Stimulated activated CD8-positive, alpha-beta memory T cell treated with anti-CD3 and anti-CD28 coated beads, Interleukin-4, amount 100 ng/mL, for 1 hour (primary cell): ENCODE data around the gene PPM1F.
"Not testable (repeated sequence)": the region's sequence is repeated elsewhere in the genome, so short reads cannot be mapped to it uniquely, and the experiment has no call there.

Experiments
- DNase-seq, 2 donors: peaks; one replicate each; pipeline ENCODE4 v3.0.0-alpha.2; 2020; ENCODE audit warnings: low read depth in 2 of 2, low spot score in 1 of 2

The PPM1F gene

GRCh38 chr22:21921729-21922128, 30.9 kb downstream of the PPM1F start:
- DNase-seq = no peak

GRCh38 chr22:21921184-21921721, 31.4 kb downstream of the PPM1F start:
- DNase-seq = no peak

GRCh38 chr22:21920341-21921183, 32.1 kb downstream of the PPM1F start:
- no peak for DNase-seq

GRCh38 chr22:21919526-21920307, 32.9 kb downstream of the PPM1F start:
- no peak for DNase-seq

- no peak for DNase-seq
Measured at GRCh38 chr22:21918466-21919185, 34.0 kb downstream of the PPM1F start.

GRCh38 chr22:21917959-21918261, 34.7 kb downstream of the PPM1F start:
- no peak for DNase-seq

- DNase-seq = no peak
Measured at GRCh38 chr22:21917181-21917958, 35.3 kb downstream of the PPM1F start.

GRCh38 chr22:21916309-21916918, 36.2 kb downstream of the PPM1F start:
- no peak for DNase-seq

- no peak for DNase-seq
Measured at GRCh38 chr22:21915624-21916308, 36.9 kb downstream of the PPM1F start.

GRCh38 chr22:21914033-21914642, 38.5 kb downstream of the PPM1F start:
- not testable (repeated sequence) for DNase-seq

- DNase-seq = not testable (repeated sequence)
Measured at GRCh38 chr22:21910367-21910766, 42.3 kb downstream of the PPM1F start.

- no peak for DNase-seq
Measured at GRCh38 chr22:21909871-21910270, 42.8 kb downstream of the PPM1F start.

GRCh38 chr22:21907638-21908522, 44.8 kb downstream of the PPM1F start:
- no peak for DNase-seq

- DNase-seq = not testable (repeated sequence)
Measured at GRCh38 chr22:21905234-21905633, 47.4 kb downstream of the PPM1F start.

- no peak for DNase-seq
Measured at GRCh38 chr22:21904250-21904789, 48.3 kb downstream of the PPM1F start.

GRCh38 chr22:21903283-21903682, 49.4 kb downstream of the PPM1F start:
- DNase-seq = no peak

- no peak for DNase-seq
Measured at GRCh38 chr22:21902296-21903087, 50.2 kb downstream of the PPM1F start.
